GM08714 (cell line): ENCODE data around the gene IZUMO3.

Source experiments
- H3K4me3 ChIP-seq: fragments of 200-500 bp; sonication (Bioruptor generic); 2 replicates; pipeline ENCODE4 v1.5.1; 2014; ENCODE audit warnings: mild to moderate bottlenecking, low read length, inconsistent platforms
- ZNF274 ChIP-seq: IDR thresholded peaks from 2 replicates; pipeline ENCODE4 v1.6.1; 2012; ENCODE audit warnings: mild to moderate bottlenecking, low read depth, low read length

The IZUMO3 gene

DNA sequence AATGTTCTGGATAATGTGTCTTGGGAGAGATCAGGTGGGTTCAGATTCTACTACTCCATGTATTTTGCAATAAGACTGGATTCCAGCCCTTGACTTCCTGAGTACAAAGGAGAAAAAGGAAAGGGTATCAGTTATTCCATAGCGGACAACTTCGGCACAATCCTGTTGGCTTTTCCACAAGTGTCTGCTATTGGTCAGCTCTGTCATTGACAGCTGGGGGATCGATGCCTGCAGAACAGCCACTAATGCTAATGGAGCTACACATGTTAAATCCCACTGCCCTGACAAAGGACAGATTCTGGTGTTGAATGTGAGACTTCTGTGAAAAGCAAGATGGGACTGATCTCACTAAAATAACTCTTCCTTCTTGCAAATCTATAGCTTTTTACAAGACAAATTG lies 41.2 kb downstream of the IZUMO3 start:
- no peak overlapping the region for H3K4me3 ChIP-seq
- TF ChIP-seq ZNF274: no peak

DNA sequence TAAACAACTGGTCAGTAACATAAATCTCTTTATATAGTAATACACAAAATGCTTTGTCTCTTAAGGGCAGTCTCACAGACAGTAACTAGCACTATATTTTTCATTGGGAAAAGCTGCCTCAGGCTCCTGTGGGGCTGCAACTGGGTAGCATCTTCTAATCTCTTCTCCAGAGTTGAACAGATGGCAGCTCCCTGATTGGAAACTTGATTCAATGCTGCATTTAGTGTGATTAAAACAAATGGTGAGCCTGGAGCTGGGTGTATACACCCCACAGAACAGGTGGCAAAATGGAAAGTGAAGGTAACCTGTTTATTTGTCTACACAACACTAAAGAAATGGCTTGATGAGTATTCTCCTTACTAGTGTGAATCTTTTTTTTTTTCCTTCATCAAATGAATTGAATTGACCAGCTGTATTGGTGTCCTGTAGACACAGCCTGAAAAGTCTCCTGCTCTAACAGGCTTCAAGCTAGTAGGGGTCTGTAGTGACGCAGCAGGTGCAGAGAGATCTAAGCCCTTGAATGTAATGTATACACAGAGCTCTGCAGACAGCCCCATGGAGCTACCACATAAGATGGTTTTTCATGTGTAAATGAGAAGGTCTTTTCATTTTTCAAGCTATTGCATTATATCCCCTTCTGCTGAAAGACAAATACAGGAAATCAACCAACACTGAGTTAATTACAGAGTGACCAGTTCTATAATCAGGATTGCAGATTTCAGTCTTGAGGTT lies 43.3 kb downstream of the IZUMO3 start:
- no peak overlapping the region for H3K4me3 ChIP-seq
- TF ChIP-seq ZNF274: no peak

GRCh38 chr9:24500761-24501160 lies 44.9 kb downstream of the IZUMO3 start:
- TF ChIP-seq ZNF274: no peak
- no peak overlapping the region for H3K4me3 ChIP-seq

GRCh38 chr9:24498632-24499031 lies 47.1 kb downstream of the IZUMO3 start:
- no peak overlapping the region for H3K4me3 ChIP-seq
- TF ChIP-seq ZNF274: no peak

DNA sequence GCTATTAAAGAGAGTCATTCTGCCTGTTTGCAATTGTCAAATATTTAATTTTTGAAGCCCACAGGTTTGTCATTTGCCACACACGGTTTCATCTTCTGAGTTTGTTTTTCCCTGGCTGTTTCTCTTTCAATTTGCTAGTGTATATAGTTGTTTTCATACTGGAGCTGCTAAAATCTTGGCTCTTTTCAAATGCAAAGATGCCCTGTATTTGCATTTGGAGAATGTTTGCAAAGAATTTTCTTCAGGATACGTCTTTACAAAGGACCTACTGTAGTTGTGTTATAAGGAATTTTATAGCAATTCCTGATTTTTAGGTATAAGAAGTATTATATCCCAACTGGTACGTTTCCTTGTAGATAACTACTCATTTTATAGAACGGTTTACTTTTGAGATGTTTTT lies 48.0 kb downstream of the IZUMO3 start:
- no peak overlapping the region for H3K4me3 ChIP-seq
- TF ChIP-seq ZNF274: no peak
